Choroid plexus epithelial cell (primary cell): Measurements from ENCODE around the gene TASP1.
"Not testable (repeated sequence)": the region's sequence is repeated elsewhere in the genome, so short reads cannot be mapped to it uniquely, and the experiment has no call there.

Experiments used
- DNase-seq: peaks from one replicate; pipeline ENCODE4 v3.0.0-alpha.2; 2010; ENCODE audit warnings: low read depth
- H3K4me3 ChIP-seq: 2 replicates; pipeline ENCODE4 v1.5.1; 2011; ENCODE audit warnings: low read depth, mild to moderate bottlenecking, control low read depth, low read length, moderate library complexity
- CTCF ChIP-seq: conservative IDR thresholded peaks from 2 replicates; pipeline ENCODE4 v1.5.1; 2011; ENCODE audit warnings: low read depth, mild to moderate bottlenecking, control low read depth, inconsistent platforms, low read length, moderate library complexity

Gene TASP1

GRCh38 chr20:13494019-13494418, 144.7 kb downstream of the TASP1 start:
- no peak for TF ChIP-seq CTCF
- DNase-seq = peak; percentile 42
- H3K4me3 ChIP-seq = no peak overlapping the region

- TF ChIP-seq CTCF = no peak
- DNase-seq = no peak
- no peak overlapping the region for H3K4me3 ChIP-seq
These were observed 145.6 kb downstream of the TASP1 start for GRCh38 chr20:13493143-13493542.

GRCh38 chr20:13492001-13492481, 146.7 kb downstream of the TASP1 start:
- H3K4me3 ChIP-seq = no peak overlapping the region
- peak; percentile 24 for TF ChIP-seq CTCF
- peak; percentile 84 for DNase-seq

- no peak for TF ChIP-seq CTCF
- no peak for DNase-seq
- H3K4me3 ChIP-seq = no peak overlapping the region
These were observed 151.5 kb downstream of the TASP1 start for GRCh38 chr20:13487202-13487601.

- peak; percentile 10 for DNase-seq
- no peak overlapping the region for H3K4me3 ChIP-seq
- no peak for TF ChIP-seq CTCF
These were observed 152.0 kb downstream of the TASP1 start for GRCh38 chr20:13486694-13487093.

GRCh38 chr20:13485576-13485975, 153.2 kb downstream of the TASP1 start:
- no peak for DNase-seq
- no peak overlapping the region for H3K4me3 ChIP-seq
- TF ChIP-seq CTCF = no peak

- not testable (repeated sequence) for H3K4me3 ChIP-seq, DNase-seq
These were observed 153.7 kb downstream of the TASP1 start for GRCh38 chr20:13485019-13485418.

GRCh38 chr20:13483472-13483871, 155.3 kb downstream of the TASP1 start:
- not testable (repeated sequence) for H3K4me3 ChIP-seq, DNase-seq
